Activated CD8-positive, alpha-beta T cell treated with anti-CD3 and anti-CD28 coated beads, Interleukin-2, amount 10 ng/mL, durations not matched to agents 7 days and 5 days (primary cell): ENCODE measurements around the gene NOL4L. TPM values are rescaled to one million over a fixed set of nuclear protein-coding genes. Genes with fewer than 3 reads are reported as not detected.

Experiments
- ATAC-seq: fragments of 150-1000 bp; cut with Tn5 transposase; one replicate; pipeline ENCODE4 v1.10.0; 2021; ENCODE audit warnings: moderate library complexity
- CTCF ChIA-PET: fragments of 350-600 bp; sonication (Branson Sonifier 250); formaldehyde crosslinking; loops from one replicate; lab custom pipeline; 2021; ENCODE audit warnings: antibody characterized with exemption; lab: Charles Lee
- POLR2A ChIA-PET: fragments of 350-600 bp; sonication (Branson Sonifier 250); formaldehyde crosslinking; loops from one replicate; lab custom pipeline; 2021; ENCODE audit warnings: antibody characterized with exemption; lab: Charles Lee
- DNase-seq: peaks from one replicate; pipeline ENCODE4 v3.0.0-alpha.2; 2020
- H3K27ac Mint-ChIP-seq: one replicate; pipeline ENCODE4 v1.8.0; 2021; ENCODE audit warnings: mild to moderate bottlenecking, mixed read lengths
- H3K27me3 Mint-ChIP-seq: one replicate; pipeline ENCODE4 v1.8.0; 2021; ENCODE audit warnings: low read depth, mixed read lengths
- H3K36me3 Mint-ChIP-seq: one replicate; pipeline ENCODE4 v1.8.0; 2021; ENCODE audit warnings: low read depth, mixed read lengths
- H3K4me1 Mint-ChIP-seq: one replicate; pipeline ENCODE4 v1.8.0; 2021; ENCODE audit warnings: low read depth, mixed read lengths
- H3K4me3 Mint-ChIP-seq: one replicate; pipeline ENCODE4 v1.8.0; 2021; ENCODE audit warnings: mild to moderate bottlenecking, mixed read lengths
- H3K9me3 Mint-ChIP-seq: one replicate; pipeline ENCODE4 v1.8.0; 2022; ENCODE audit warnings: mixed read lengths; ENCODE audit not compliant: insufficient read depth
- total RNA-seq, 2 experiments: library from RNA; stranded (reverse); gene quantifications; one replicate each; pipeline ENCODE4 v1.2.3, GENCODE V29; 2021

NOL4L gene
- total RNA-seq, 2 experiments from 2014 or later: 22.2 to 24.5 TPM

GRCh38 chr20:32533732-32534131 lies 51.4 kb downstream of the NOL4L start:
- H3K4me1 Mint-ChIP-seq: peaks cover 74% of the 10 kb centered on the region
- H3K27me3 Mint-ChIP-seq: no peaks in the 10 kb centered on the region
- H3K9me3 Mint-ChIP-seq: no peaks in the 10 kb centered on the region
- ChIA-PET CTCF (interaction anchor here (1.0 to 12.0 kb wide), 5 partner anchors 10 to 229 kb away, joined by 3 to 241 read pairs (median 4); partner anchors contain the start of genes C20orf203 and DNMT3B), POLR2A (interaction anchor here (0.9 to 9.1 kb wide), 2 partner anchors 8 to 36 kb away, joined by 3 to 145 read pairs; no protein-coding TSS in a partner anchor)
- ATAC-seq (no peak), DNase-seq (no peak)
- H3K4me3 Mint-ChIP-seq: peak overlapping the region; percentile 77
- H3K36me3 Mint-ChIP-seq: peaks cover 20% of the 10 kb centered on the region
- peak overlapping the region; percentile 94 for H3K27ac Mint-ChIP-seq

GRCh38 chr20:32532246-32532645 lies 52.9 kb downstream of the NOL4L start:
- H3K27ac Mint-ChIP-seq: peak overlapping the region; percentile 54
- peaks cover 78% of the 10 kb centered on the region for H3K4me1 Mint-ChIP-seq
- DNase-seq (no peak), ATAC-seq (no peak)
- ChIA-PET POLR2A (interaction anchor here (2.3 kb wide), 1 partner anchor 7 kb away, joined by 6 read pairs; no protein-coding TSS in a partner anchor), CTCF (interaction anchor here (1.1 to 12.0 kb wide), 3 partner anchors 8 to 141 kb away, joined by 3 to 241 read pairs (median 4); partner anchors contain the start of gene C20orf203)
- H3K36me3 Mint-ChIP-seq: peaks cover 19% of the 10 kb centered on the region
- no peak overlapping the region for H3K4me3 Mint-ChIP-seq
- no peaks in the 10 kb centered on the region for H3K9me3 Mint-ChIP-seq
- H3K27me3 Mint-ChIP-seq: no peaks in the 10 kb centered on the region

GRCh38 chr20:32528905-32529670 lies 56.0 kb downstream of the NOL4L start:
- ChIA-PET CTCF (interaction anchor here (1.2 to 12.2 kb wide), 5 partner anchors 8 to 249 kb away, joined by 5 to 241 read pairs (median 7); partner anchors contain the start of gene C20orf203), POLR2A (interaction anchor here (1.2 to 8.3 kb wide), 2 partner anchors 8 to 214 kb away, joined by 3 to 145 read pairs; partner anchors contain the start of gene COMMD7)
- DNase-seq: no peak
- H3K4me1 Mint-ChIP-seq: peaks cover 85% of the 10 kb centered on the region
- H3K27ac Mint-ChIP-seq: peak overlapping the region; percentile 86
- no peak for ATAC-seq
- no peak overlapping the region for H3K4me3 Mint-ChIP-seq
- H3K9me3 Mint-ChIP-seq: no peaks in the 10 kb centered on the region
- H3K36me3 Mint-ChIP-seq: peaks cover 33% of the 10 kb centered on the region
- H3K27me3 Mint-ChIP-seq: no peaks in the 10 kb centered on the region

GRCh38 chr20:32528171-32528891 lies 56.8 kb downstream of the NOL4L start:
- H3K36me3 Mint-ChIP-seq: peaks cover 29% of the 10 kb centered on the region
- H3K9me3 Mint-ChIP-seq: no peaks in the 10 kb centered on the region
- ChIA-PET CTCF (interaction anchor here (1.2 to 12.2 kb wide), 6 partner anchors 9 to 250 kb away, joined by 4 to 241 read pairs (median 6); partner anchors contain the start of gene C20orf203), POLR2A (interaction anchor here (1.0 to 8.3 kb wide), 3 partner anchors 9 to 215 kb away, joined by 3 to 145 read pairs (median 3); partner anchors contain the start of gene COMMD7)
- peak overlapping the region; percentile 31 for H3K4me3 Mint-ChIP-seq
- ATAC-seq (peak; percentile 48), DNase-seq (no peak)
- H3K4me1 Mint-ChIP-seq: peaks cover 85% of the 10 kb centered on the region
- H3K27me3 Mint-ChIP-seq: no peaks in the 10 kb centered on the region
- H3K27ac Mint-ChIP-seq: peak overlapping the region; percentile 86

- Mint-ChIP-seq H3K27me3 (no peaks in the 10 kb centered on the region), H3K36me3 (peaks cover 27% of the 10 kb centered on the region), H3K4me1 (peaks cover 85% of the 10 kb centered on the region), H3K27ac (peak overlapping the region; percentile 86), H3K4me3 (no peak overlapping the region), H3K9me3 (no peaks in the 10 kb centered on the region)
- ChIA-PET CTCF (interaction anchor here (1.3 to 12.2 kb wide), 5 partner anchors 10 to 251 kb away, joined by 4 to 241 read pairs (median 7); partner anchors contain the start of gene C20orf203), POLR2A (interaction anchor here (1.0 to 8.3 kb wide), 3 partner anchors 10 to 63 kb away, joined by 3 to 145 read pairs (median 4); no protein-coding TSS in a partner anchor)
- DNase-seq (no peak), ATAC-seq (no peak)
These were observed 57.6 kb downstream of the NOL4L start for GRCh38 chr20:32527447-32528055.

GRCh38 chr20:32527052-32527446 lies 58.1 kb downstream of the NOL4L start:
- H3K4me3 Mint-ChIP-seq: no peak overlapping the region
- H3K27me3 Mint-ChIP-seq: no peaks in the 10 kb centered on the region
- no peak for DNase-seq
- peaks cover 85% of the 10 kb centered on the region for H3K4me1 Mint-ChIP-seq
- H3K9me3 Mint-ChIP-seq: no peaks in the 10 kb centered on the region
- ATAC-seq: no peak
- POLR2A ChIA-PET: interaction anchor here (1.0 to 8.3 kb wide), 3 partner anchors 10 to 64 kb away, joined by 3 to 145 read pairs (median 4); no protein-coding TSS in a partner anchor
- peak overlapping the region; percentile 86 for H3K27ac Mint-ChIP-seq
- H3K36me3 Mint-ChIP-seq: peaks cover 26% of the 10 kb centered on the region
- CTCF ChIA-PET: interaction anchor here (2.1 to 12.2 kb wide), 3 partner anchors 10 to 251 kb away, joined by 6 to 285 read pairs (median 241); no protein-coding TSS in a partner anchor

GRCh38 chr20:32526541-32526940 lies 58.6 kb downstream of the NOL4L start:
- no peak overlapping the region for H3K4me3 Mint-ChIP-seq
- CTCF ChIA-PET: interaction anchor here (8.4 to 12.2 kb wide), 2 partner anchors 11 to 124 kb away, joined by 241 to 285 read pairs; no protein-coding TSS in a partner anchor
- H3K36me3 Mint-ChIP-seq: peaks cover 22% of the 10 kb centered on the region
- H3K4me1 Mint-ChIP-seq: peaks cover 85% of the 10 kb centered on the region
- no peak for DNase-seq
- peak overlapping the region; percentile 86 for H3K27ac Mint-ChIP-seq
- POLR2A ChIA-PET: interaction anchor here (1.3 to 8.3 kb wide), 2 partner anchors 11 to 17 kb away, joined by 4 to 145 read pairs; no protein-coding TSS in a partner anchor
- H3K27me3 Mint-ChIP-seq: no peaks in the 10 kb centered on the region
- no peaks in the 10 kb centered on the region for H3K9me3 Mint-ChIP-seq
- ATAC-seq: no peak

- Mint-ChIP-seq H3K27me3 (no peaks in the 10 kb centered on the region), H3K9me3 (no peaks in the 10 kb centered on the region), H3K36me3 (peaks cover 22% of the 10 kb centered on the region), H3K4me1 (peaks cover 90% of the 10 kb centered on the region), H3K27ac (peak overlapping the region; percentile 86), H3K4me3 (no peak overlapping the region)
- DNase-seq (no peak), ATAC-seq (no peak)
- POLR2A ChIA-PET: interaction anchor here (0.6 to 8.3 kb wide), 4 partner anchors 11 to 60 kb away, joined by 3 to 145 read pairs (median 3); no protein-coding TSS in a partner anchor
- CTCF ChIA-PET: interaction anchor here (1.4 to 12.2 kb wide), 3 partner anchors 11 to 147 kb away, joined by 5 to 285 read pairs (median 241); partner anchors contain the start of gene C20orf203
These were observed 59.0 kb downstream of the NOL4L start for GRCh38 chr20:32526125-32526524.

- ChIA-PET CTCF (interaction anchor here (0.6 to 12.2 kb wide), 6 partner anchors 12 to 149 kb away, joined by 3 to 285 read pairs (median 4); partner anchors contain the start of gene C20orf203), POLR2A (interaction anchor here (1.0 to 8.3 kb wide), 3 partner anchors 12 to 62 kb away, joined by 3 to 145 read pairs (median 3); no protein-coding TSS in a partner anchor)
- DNase-seq (no peak), ATAC-seq (no peak)
- no peak overlapping the region for H3K4me3 Mint-ChIP-seq
- peak overlapping the region; percentile 79 for H3K27ac Mint-ChIP-seq
- H3K36me3 Mint-ChIP-seq: peaks cover 27% of the 10 kb centered on the region
- no peaks in the 10 kb centered on the region for H3K27me3 Mint-ChIP-seq
- peaks cover 86% of the 10 kb centered on the region for H3K4me1 Mint-ChIP-seq
- H3K9me3 Mint-ChIP-seq: no peaks in the 10 kb centered on the region
These were observed 60.2 kb downstream of the NOL4L start for GRCh38 chr20:32524829-32525501.
